Activated T-helper 17 cell treated with anti-CD3 and anti-CD28 coated beads, Interleukin-2, amount 50 U/mL, for 72 hours (primary cell): ENCODE measurements around the gene MAP3K20. TPM values are rescaled to one million over a fixed set of nuclear protein-coding genes. Genes with fewer than 3 reads are reported as not detected.
"Not testable (repeated sequence)": the region's sequence is repeated elsewhere in the genome, so short reads cannot be mapped to it uniquely, and the experiment has no call there.

ENCODE experiments used
- ATAC-seq: fragments of 150-1000 bp; cut with Tn5 transposase; replicated peaks from 2 replicates; pipeline ENCODE4 v1.10.0; 2021; ENCODE audit warnings: mild to moderate bottlenecking, moderate library complexity
- H3K27ac Mint-ChIP-seq: one replicate; pipeline ENCODE4 v1.8.0; 2022; ENCODE audit warnings: mixed read lengths
- H3K27me3 Mint-ChIP-seq: one replicate; pipeline ENCODE4 v1.8.0; 2022; ENCODE audit warnings: mixed read lengths
- H3K36me3 Mint-ChIP-seq: one replicate; pipeline ENCODE4 v1.8.0; 2022; ENCODE audit warnings: low read depth, mild to moderate bottlenecking, mixed read lengths
- H3K4me1 Mint-ChIP-seq: one replicate; pipeline ENCODE4 v1.8.0; 2022; ENCODE audit warnings: mixed read lengths
- H3K4me3 Mint-ChIP-seq: one replicate; pipeline ENCODE4 v1.8.0; 2022; ENCODE audit warnings: mild to moderate bottlenecking, mixed read lengths
- H3K9me3 Mint-ChIP-seq: one replicate; pipeline ENCODE4 v1.8.0; 2022; ENCODE audit warnings: mixed read lengths
- total RNA-seq, 2 donors: library from RNA; stranded (reverse); gene quantifications; one replicate each; pipeline ENCODE4 v1.2.3, GENCODE V29; 2022

MAP3K20 gene
- total RNA-seq, 2 donors from 2014 or later, result 11.9 to 21.9 TPM

DNA sequence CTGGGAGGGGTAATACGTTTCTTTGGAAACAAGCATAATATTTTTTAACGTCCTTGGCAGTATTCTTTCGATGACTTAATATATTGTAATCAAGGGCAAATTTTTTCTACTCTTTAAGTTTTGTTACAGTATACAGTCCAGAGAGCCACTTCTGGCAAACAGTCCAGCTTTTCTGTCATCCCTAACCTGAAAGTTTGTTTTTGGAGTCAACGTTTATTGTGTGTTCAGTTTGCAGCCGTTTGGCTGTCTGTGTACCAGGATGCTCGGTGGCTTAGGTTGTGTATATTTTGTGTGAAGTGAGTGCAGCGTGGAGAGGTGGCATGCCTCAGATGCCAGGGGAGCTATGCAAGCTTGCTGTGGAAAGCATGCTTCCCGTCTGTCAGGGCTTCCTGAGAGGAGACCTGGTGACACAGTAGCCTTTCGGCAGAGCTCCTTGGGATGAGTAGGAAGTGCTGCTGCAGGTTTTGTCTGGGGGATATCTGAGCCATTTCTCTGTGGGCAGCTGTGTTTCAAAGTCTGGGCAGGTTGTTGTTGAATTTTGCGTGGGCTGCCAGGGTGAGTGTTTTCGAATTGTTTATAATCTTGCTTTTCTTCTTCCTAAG is 14.7 kb downstream of the MAP3K20 start:
- no peaks in the 10 kb centered on the region for H3K4me1 Mint-ChIP-seq
- ATAC-seq, result no peak
- no peaks in the 10 kb centered on the region for H3K36me3 Mint-ChIP-seq
- no peak overlapping the region for H3K4me3 Mint-ChIP-seq
- no peak overlapping the region for H3K27ac Mint-ChIP-seq
- H3K27me3 Mint-ChIP-seq, result no peaks in the 10 kb centered on the region
- no peaks in the 10 kb centered on the region for H3K9me3 Mint-ChIP-seq

DNA sequence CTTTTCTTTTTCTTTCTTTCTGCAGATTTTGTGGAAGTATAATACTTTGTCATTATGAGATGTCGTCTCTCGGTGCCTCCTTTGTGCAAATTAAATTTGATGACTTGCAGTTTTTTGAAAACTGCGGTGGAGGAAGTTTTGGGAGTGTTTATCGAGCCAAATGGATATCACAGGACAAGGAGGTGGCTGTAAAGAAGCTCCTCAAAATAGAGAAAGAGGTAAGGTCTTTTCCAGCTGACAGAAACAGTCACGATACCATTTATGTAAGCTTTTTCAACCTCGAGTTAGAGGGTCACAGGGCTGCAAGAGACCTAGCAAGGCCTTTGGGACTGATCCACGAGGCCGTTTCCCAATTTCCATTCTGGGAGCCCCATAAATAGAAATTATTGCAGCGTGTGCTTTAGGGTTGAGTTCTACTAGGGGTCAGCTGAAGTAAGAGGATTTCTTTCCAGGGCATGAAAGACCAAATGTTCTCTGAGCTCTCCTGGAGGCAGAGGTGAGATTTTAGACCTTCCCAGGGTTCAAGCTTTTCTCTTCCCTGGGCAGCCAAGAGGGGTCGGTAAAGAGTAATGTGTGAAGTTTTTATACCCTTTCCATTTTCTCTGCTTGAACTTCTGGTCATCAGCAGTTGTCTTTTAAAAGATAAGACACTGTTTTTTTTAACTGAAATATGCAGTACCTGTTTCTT is 15.5 kb downstream of the MAP3K20 start:
- Mint-ChIP-seq H3K27ac (no peak overlapping the region), H3K4me1 (no peaks in the 10 kb centered on the region), H3K9me3 (no peaks in the 10 kb centered on the region), H3K4me3 (no peak overlapping the region), H3K36me3 (no peaks in the 10 kb centered on the region), H3K27me3 (no peaks in the 10 kb centered on the region)
- no peak for ATAC-seq

DNA sequence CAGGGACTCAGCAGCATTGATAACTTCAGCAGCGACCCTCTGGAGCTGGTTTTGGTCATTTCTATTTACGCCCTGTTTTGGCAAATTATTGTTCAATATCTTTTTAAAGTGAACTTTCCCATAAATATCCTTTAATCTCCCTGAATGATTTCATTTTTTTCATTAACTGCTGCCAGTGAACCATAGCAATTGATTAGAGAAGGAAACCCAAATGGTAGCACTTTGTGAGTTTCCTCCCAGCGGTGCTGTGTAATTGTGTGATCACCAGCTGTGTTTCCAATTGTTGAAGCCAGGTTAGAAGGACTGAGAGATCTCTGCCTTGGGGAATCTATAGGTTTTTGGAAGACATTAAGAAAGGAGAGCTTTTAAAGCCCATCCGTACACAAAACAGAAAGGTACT is 16.3 kb downstream of the MAP3K20 start:
- Mint-ChIP-seq H3K36me3 (no peaks in the 10 kb centered on the region), H3K4me1 (no peaks in the 10 kb centered on the region), H3K9me3 (no peaks in the 10 kb centered on the region), H3K27me3 (no peaks in the 10 kb centered on the region), H3K4me3 (no peak overlapping the region), H3K27ac (no peak overlapping the region)
- ATAC-seq, result no peak

DNA sequence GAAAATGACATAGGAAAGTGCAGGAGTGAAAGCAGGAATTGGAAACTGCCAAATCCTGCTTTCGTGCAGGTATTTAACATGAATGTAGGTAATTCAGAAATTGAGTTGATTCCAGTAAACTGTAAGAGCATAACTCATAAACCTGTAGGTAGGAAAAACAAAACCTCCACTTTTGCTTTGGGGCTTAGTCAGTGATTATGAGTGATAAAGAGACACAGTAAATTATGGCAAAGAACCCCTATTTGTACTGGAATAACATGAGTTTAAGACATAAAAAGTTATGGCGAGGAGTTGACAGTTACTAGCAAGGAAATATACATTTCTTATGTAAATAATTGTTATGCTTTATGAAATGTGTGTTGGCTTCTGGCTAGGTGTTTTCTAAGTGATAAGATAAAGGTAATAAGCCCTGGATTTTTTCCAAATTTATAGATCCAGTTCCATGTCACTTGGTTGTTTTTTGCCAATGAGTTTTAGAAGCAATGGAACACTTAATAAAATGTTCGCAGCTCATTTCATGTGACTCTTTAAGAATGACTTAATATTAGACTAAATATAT is 17.3 kb downstream of the MAP3K20 start:
- Mint-ChIP-seq H3K27me3 (no peaks in the 10 kb centered on the region), H3K4me1 (no peaks in the 10 kb centered on the region), H3K36me3 (no peaks in the 10 kb centered on the region), H3K27ac (no peak overlapping the region), H3K9me3 (no peaks in the 10 kb centered on the region), H3K4me3 (no peak overlapping the region)
- ATAC-seq, result no peak

DNA sequence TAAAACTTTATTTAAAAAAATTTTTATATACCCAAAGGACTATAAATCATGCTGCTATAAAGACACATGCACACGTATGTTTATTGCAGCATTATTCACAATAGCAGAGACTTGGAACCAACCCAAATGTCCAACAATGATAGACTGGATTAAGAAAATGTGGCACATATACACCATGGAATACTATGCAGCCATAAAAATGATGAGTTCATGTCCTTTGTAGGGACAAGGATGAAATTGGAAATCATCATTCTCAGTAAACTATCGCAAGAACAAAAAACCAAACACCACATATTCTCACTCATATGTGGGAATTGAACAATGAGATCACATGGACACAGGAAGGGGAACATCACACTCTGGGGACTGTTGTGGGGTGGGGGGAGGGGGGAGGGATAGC is 18.0 kb downstream of the MAP3K20 start:
- H3K36me3 Mint-ChIP-seq, ATAC-seq, H3K4me1 Mint-ChIP-seq, H3K9me3 Mint-ChIP-seq, H3K27me3 Mint-ChIP-seq, H3K27ac Mint-ChIP-seq, H3K4me3 Mint-ChIP-seq: not testable (repeated sequence)

DNA sequence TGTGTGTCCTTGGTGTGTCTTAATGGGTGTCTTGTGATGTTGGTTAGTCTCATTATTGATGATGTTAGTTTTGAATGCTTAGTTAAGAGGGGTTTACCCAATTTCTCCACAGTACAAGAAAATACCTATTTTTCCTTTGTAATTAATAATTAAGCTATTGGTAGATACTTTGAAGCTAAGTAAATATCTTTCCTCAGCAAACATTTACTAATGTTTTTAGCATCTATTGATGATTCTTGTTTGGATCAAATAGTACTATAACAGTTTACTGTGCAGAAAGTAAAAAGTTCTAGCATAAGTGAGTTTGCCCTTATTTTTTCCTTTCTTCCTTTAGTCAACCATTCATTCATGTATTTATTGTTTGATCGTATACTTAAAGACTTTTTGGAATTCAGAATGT is 19.1 kb downstream of the MAP3K20 start:
- Mint-ChIP-seq H3K4me1 (no peaks in the 10 kb centered on the region), H3K27me3 (no peaks in the 10 kb centered on the region), H3K4me3 (no peak overlapping the region), H3K27ac (no peak overlapping the region), H3K9me3 (no peaks in the 10 kb centered on the region), H3K36me3 (no peaks in the 10 kb centered on the region)
- no peak for ATAC-seq

DNA sequence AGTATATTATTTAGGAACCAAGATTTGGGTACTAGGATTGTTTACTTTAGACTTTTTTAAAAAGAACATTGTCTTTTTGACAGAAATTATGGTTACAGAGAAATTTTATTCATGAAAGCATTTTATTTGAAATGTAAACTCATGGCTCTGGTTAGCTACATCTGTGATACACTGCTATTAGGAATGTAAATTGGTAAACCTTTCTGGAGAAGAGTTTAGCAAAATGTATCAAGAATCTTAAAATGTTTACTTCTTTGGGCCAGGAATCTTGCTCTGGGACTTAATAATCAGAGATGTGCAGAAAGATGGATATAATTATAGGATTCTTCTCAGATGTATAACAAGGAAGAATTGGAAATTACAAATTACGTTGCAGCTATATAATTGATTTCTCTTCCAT is 19.7 kb downstream of the MAP3K20 start:
- no peaks in the 10 kb centered on the region for H3K27me3 Mint-ChIP-seq
- no peaks in the 10 kb centered on the region for H3K36me3 Mint-ChIP-seq
- no peaks in the 10 kb centered on the region for H3K4me1 Mint-ChIP-seq
- no peaks in the 10 kb centered on the region for H3K9me3 Mint-ChIP-seq
- H3K4me3 Mint-ChIP-seq, result no peak overlapping the region
- H3K27ac Mint-ChIP-seq, result no peak overlapping the region
- no peak for ATAC-seq

DNA sequence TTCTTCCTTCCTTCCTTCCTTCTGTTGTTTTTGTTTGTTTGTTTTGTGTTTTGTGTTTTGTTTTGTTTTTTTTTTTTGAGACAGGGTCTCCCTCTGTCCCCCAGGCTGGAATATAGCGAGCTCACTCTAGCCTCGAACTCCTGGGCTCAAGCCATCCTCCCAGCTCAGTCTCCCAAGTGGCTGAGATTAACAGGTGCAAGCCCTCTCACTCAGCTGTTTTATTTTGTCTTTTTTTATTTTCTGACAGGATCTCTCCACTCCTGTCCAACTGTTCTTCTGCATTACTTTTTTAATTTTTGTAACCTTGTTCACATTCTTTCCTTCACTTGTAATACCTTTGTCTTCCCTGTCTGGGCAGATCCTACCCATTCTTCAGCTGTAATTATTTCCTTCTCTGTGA is 23.6 kb downstream of the MAP3K20 start:
- Mint-ChIP-seq H3K4me1 (no peaks in the 10 kb centered on the region), H3K27ac (no peak overlapping the region), H3K4me3 (no peak overlapping the region), H3K36me3 (no peaks in the 10 kb centered on the region), H3K9me3 (no peaks in the 10 kb centered on the region), H3K27me3 (no peaks in the 10 kb centered on the region)
- ATAC-seq, result no peak

DNA sequence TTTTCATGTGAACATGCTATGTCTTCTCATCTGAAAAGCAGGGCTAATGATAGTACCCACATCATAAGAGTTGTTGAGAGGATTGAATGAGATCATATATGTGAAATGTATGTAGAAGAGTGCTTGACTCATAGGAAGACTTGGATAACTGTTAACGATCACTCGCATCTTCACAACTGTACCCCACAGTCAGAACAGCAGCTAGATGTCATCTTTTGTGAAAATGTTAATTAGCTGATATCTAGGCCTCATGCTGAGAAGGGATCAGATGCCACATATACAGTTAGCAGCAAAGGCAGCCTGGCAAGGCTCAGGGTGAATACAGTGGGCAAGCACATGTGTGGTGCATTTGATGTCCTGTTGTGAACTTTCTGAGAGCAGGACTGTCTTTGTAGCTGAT is 24.2 kb downstream of the MAP3K20 start:
- H3K4me1 Mint-ChIP-seq, result no peaks in the 10 kb centered on the region
- H3K36me3 Mint-ChIP-seq, result no peaks in the 10 kb centered on the region
- H3K27me3 Mint-ChIP-seq, result no peaks in the 10 kb centered on the region
- no peak overlapping the region for H3K4me3 Mint-ChIP-seq
- peak; percentile 59 for ATAC-seq
- H3K9me3 Mint-ChIP-seq, result no peaks in the 10 kb centered on the region
- no peak overlapping the region for H3K27ac Mint-ChIP-seq

DNA sequence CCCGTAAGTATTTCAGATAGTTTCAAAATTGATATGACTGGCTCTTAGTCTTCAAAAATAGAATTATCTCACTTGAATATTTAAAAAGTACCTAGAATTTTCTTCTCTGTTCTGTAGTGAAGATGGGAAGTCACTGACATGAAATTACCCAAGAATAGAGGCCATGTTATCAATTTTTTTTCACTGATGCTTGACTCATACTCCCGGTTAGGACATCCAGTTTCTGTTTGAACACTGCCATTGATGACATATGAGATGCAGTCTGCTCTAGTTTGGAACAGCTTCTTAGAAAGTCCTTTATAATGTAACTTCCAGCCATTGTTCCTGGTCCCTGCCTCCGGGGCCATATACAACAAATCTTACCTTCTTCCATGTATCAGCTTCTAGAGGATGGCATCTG is 26.0 kb downstream of the MAP3K20 start:
- peak overlapping the region; percentile 31 for H3K4me3 Mint-ChIP-seq
- peak; percentile 89 for ATAC-seq
- peaks cover 1% of the 10 kb centered on the region for H3K4me1 Mint-ChIP-seq
- H3K27me3 Mint-ChIP-seq, result no peaks in the 10 kb centered on the region
- peak overlapping the region; percentile 2 for H3K27ac Mint-ChIP-seq
- H3K36me3 Mint-ChIP-seq, result no peaks in the 10 kb centered on the region
- no peaks in the 10 kb centered on the region for H3K9me3 Mint-ChIP-seq

DNA sequence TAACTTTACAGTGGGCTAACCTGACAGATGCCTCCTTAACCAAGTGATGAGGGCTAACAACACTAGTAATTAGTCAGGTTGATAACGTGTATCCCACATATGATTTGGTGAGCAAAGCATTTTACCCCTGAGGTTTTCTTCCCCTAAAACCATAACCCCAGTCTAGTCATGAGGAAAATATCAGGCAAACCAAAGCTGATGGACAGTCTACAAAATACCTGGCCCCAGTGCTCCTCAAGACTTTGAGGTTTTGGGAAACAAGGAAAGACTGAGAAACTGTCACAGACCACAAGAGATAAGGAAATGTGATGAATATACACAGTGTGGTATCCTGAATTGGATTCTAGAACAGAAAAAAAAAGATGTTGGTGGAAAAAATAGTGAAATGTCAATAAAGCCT is 28.5 kb downstream of the MAP3K20 start:
- H3K9me3 Mint-ChIP-seq, result no peaks in the 10 kb centered on the region
- ATAC-seq, result no peak

DNA sequence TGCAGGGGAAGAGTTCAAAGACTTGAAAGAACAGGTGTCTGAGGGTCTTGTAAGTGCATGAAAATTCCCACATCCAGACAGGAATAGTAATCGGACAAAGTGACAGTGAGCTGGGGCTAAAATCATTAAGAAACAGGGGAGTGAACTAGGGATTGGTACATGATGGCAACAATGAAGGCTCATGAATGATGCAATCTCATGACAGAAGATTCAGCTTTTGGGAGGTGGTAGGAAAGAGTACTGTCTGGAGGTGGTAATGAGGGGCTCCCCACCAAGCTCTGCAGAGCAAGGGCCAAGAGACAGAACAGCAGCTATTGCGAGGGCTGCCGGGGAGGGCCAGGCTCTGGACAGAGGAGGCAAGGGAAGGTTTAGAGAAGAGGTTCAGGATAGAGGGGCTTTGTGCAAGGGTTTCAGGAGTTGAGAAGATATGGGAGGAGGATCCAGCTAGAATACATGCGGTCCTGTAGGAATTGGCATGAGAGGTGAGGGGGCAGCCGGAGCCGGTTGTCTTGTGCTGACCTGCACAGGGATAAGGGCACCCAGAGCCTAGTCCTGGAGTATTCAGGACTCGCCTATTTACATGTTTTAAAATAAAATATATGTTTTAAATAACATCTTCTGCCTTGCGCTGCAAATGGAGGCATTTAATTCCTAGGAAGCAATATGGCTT is 31.4 kb downstream of the MAP3K20 start:
- no peaks in the 10 kb centered on the region for H3K27me3 Mint-ChIP-seq
- peaks cover 4% of the 10 kb centered on the region for H3K4me1 Mint-ChIP-seq
- no peaks in the 10 kb centered on the region for H3K9me3 Mint-ChIP-seq
- H3K36me3 Mint-ChIP-seq, result no peaks in the 10 kb centered on the region
- no peak overlapping the region for H3K27ac Mint-ChIP-seq
- no peak overlapping the region for H3K4me3 Mint-ChIP-seq
- no peak for ATAC-seq

More for the DNA sequence above, 28.5 kb downstream of the MAP3K20 start:
- Mint-ChIP-seq H3K4me3 (no peak overlapping the region), H3K4me1 (peaks cover 4% of the 10 kb centered on the region), H3K36me3 (no peaks in the 10 kb centered on the region), H3K27ac (no peak overlapping the region), H3K27me3 (no peaks in the 10 kb centered on the region)

DNA sequence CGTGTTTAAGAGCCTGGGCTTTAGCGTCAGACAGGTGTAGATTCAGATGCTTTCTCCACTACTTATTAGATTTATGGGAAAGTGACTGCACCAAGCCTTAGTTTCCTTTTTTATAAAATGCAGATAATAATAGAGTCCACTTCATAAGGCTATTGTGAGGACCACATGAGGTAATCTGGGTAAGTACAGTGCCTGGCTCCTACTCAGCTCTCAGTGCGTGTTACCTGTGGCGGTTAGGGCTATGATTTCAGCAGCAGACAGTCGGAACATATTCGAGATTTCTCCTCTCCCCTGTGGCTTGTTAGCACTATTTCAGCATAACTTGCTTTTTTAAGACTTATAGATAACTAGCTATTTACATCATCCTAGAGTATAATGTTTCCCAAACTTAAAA is 32.0 kb downstream of the MAP3K20 start:
- peaks cover 4% of the 10 kb centered on the region for H3K4me1 Mint-ChIP-seq
- no peaks in the 10 kb centered on the region for H3K27me3 Mint-ChIP-seq
- no peaks in the 10 kb centered on the region for H3K9me3 Mint-ChIP-seq
- no peaks in the 10 kb centered on the region for H3K36me3 Mint-ChIP-seq
- ATAC-seq, result no peak
- H3K27ac Mint-ChIP-seq, result no peak overlapping the region
- H3K4me3 Mint-ChIP-seq, result no peak overlapping the region

DNA sequence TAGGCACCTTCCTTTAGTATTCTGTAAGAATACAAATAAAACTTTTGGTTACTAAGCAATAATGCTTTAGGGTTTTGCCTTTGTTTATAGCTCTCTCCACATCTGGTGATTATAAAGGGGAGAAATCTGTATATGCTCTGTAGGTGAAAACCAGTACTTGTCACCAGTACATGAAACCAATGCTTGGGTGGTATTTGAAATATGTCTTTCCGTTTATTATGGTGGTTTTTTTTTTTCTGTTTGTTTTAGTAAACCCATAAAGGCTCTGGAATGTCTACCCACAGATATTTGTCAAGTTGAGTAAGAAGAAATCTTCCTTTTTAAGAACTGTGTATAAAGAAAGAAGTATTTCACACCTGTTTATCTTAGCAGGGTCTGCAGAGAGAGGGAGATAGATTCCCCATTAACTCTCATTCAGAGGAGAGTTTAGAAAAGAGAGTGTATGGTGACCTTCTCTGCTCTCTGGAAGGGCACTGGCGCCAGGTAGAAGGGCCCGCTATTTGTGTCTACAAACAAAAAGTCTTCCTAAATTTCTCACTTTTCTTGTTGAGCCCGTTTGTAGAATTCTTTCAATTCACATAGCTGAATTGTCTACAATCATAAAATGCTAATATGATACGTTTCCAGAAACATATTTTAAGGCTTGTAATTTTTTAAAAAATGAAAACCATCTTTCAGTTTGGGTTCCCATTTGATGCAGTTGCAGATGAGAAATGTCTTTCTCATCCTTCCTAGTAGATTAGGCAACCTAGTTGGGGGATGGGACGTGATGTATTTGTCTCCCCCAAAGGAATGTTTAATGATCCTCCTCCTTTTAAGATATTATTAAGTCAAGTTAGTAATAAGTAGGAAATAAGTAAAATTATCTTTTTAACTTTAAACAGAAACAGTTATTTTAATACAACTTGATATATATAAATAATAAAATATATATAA is 33.9 kb downstream of the MAP3K20 start:
- Mint-ChIP-seq H3K4me3 (no peak overlapping the region), H3K27me3 (peaks cover 6% of the 10 kb centered on the region), H3K4me1 (peaks cover 4% of the 10 kb centered on the region), H3K27ac (no peak overlapping the region), H3K9me3 (no peaks in the 10 kb centered on the region), H3K36me3 (no peaks in the 10 kb centered on the region)
- ATAC-seq, result no peak
